Spinal cord (tissue), 10 donors: ENCODE data around the gene PVALEF. TPM values are rescaled to one million over a fixed set of nuclear protein-coding genes. Genes with fewer than 3 reads are reported as not detected.
A peak's percentile ranks its signal among the peaks of the same experiment; 100 is the strongest.

Source experiments
- DNase-seq, 6 donors: peaks; one replicate each; pipeline versions ENCODE4 v3.0.0 to v3.0.0-alpha.2; 2013 to 2015; ENCODE audit warnings: low spot score in 6 of 6, low read depth in 4 of 6
- H3K27ac ChIP-seq: one replicate; pipeline ENCODE4 v1.5.1; 2013; ENCODE audit warnings: low read depth, low read length, control low read depth
- H3K27me3 ChIP-seq: one replicate; pipeline ENCODE4 v1.6.1; 2013; ENCODE audit warnings: low read length; ENCODE audit not compliant: control insufficient read depth, insufficient read depth
- H3K36me3 ChIP-seq: one replicate; pipeline ENCODE4 v1.6.1; 2013; ENCODE audit warnings: low read length; ENCODE audit not compliant: control insufficient read depth, insufficient read depth
- H3K4me1 ChIP-seq: one replicate; pipeline ENCODE4 v1.6.1; 2013; ENCODE audit warnings: low read length; ENCODE audit not compliant: control insufficient read depth, insufficient read depth
- H3K4me3 ChIP-seq: one replicate; pipeline ENCODE4 v1.5.1; 2013; ENCODE audit warnings: low read depth, low read length, control low read depth
- H3K9me3 ChIP-seq: one replicate; pipeline ENCODE4 v1.6.1; 2013; ENCODE audit warnings: low read length; ENCODE audit not compliant: control insufficient read depth, insufficient read depth
- WGBS: methylation state at CpG from one replicate; pipeline ENCODE4 v1.1.5; 2013; ENCODE audit warnings: missing lambda C conversion rate; ENCODE audit not compliant: insufficient coverage; 5-methylcytosine and 5-hydroxymethylcytosine counted together
- polyA plus RNA-seq, 2 donors: library from polyadenylated mRNA; unstranded; fragments of 120-200 nt; gene quantifications; one replicate each; pipeline ENCODE4 v1.2.1, GENCODE V29; 2013; ENCODE audit not compliant: insufficient read length in 2 of 2
- total RNA-seq, 2 donors: library from RNA; depleted of rRNA in 1 of 2; stranded (reverse); fragments of 120-200 nt in 1 of 2; fragments of >200 nt in 1 of 2; gene quantifications; one replicate each; pipeline versions ENCODE4 v1.2.3 to v1.2.4, GENCODE V29; 2013 to 2014
- donor health status: healthy.

Gene PVALEF
- total and polyA plus RNA-seq, 4 donors, result 0.11 to 0.90 (median 0.73) TPM; not detected in 1

DNA sequence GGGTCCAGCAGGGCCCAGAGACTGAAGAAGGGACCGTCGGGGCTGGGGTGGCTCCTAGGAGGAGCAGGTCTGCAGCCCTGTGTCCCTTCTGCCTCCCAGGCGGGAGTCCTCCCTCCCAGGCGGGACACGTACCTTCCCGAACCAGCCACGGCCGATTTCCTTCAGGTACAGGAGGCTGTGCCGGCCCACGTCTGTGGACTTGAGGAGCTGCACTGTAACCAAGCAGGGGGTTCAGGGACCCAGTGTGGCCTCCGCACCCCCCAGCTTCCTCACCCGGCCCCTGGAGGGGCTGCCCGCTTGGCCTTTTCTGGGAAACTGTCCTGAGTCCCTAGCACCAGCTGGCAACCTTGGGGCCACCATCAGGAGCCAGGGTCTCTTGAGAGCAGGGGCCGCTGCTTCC is 37.0 kb upstream of the PVALEF start:
- Histone ChIP-seq H3K36me3 (peaks cover 96% of the 10 kb centered on the region), H3K4me3 (peak overlapping the region; percentile 63), H3K4me1 (peaks cover 75% of the 10 kb centered on the region), H3K9me3 (no peaks in the 10 kb centered on the region), H3K27ac (peak overlapping the region; percentile 85), H3K27me3 (no peaks in the 10 kb centered on the region)
- DNase-seq, result no peak
- 85% methylated on average over 14 of the region's 14 CpGs for WGBS

DNA sequence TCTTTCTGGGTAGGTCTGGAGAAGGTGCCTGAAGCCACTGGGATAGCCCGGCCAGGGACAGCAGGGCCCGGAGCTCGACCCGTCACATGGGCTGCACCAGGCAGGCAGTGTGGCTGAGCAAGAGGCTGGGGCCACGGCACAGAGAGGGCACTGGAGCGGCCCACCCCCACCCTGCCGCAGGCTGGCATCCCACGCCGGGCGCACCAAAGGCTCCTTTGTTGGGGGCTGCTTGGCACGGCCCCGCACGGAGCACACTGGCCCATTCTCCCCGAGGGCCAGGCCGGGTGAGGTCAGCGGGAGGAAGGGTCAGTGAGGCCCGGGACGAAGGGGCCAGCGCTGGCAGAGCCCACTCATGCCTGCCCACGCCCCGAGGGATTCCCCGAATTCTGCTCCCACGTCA is 36.5 kb upstream of the PVALEF start:
- DNase-seq, result peak in 3 of 6 donors; percentile 15 to 83 (median 30)
- peaks cover 77% of the 10 kb centered on the region for H3K4me1 ChIP-seq
- peaks cover 96% of the 10 kb centered on the region for H3K36me3 ChIP-seq
- H3K4me3 ChIP-seq, result peak overlapping the region; percentile 63
- 72% methylated on average over 23 of the region's 23 CpGs for WGBS
- H3K9me3 ChIP-seq, result no peaks in the 10 kb centered on the region
- H3K27me3 ChIP-seq, result no peaks in the 10 kb centered on the region
- peak overlapping the region; percentile 85 for H3K27ac ChIP-seq

DNA sequence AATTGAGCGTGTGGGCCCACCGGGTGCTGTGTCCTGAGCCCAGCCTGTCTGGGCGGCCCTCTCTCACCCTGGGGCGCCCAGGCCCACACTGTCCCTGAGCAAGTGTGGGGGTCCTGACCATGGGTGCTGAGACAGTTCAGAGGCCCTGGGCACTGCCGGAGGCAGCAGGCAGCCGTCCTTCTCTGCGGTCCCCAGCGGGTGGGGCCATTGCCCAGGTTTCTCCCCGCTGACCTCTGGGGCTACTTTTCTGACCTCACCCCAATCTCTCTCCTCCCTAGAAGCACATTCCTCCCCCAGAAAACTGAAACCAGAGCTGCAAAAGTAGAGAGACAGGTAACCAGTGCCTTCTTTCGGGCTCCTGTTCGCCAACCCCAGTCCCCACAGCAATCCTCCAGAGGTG is 36.0 kb upstream of the PVALEF start:
- 72% methylated on average over 10 of the region's 11 CpGs for WGBS
- H3K27me3 ChIP-seq, result no peaks in the 10 kb centered on the region
- H3K4me3 ChIP-seq, result no peak overlapping the region
- H3K36me3 ChIP-seq, result peaks cover 96% of the 10 kb centered on the region
- peaks cover 81% of the 10 kb centered on the region for H3K4me1 ChIP-seq
- no peaks in the 10 kb centered on the region for H3K9me3 ChIP-seq
- peak overlapping the region; percentile 79 for H3K27ac ChIP-seq
- DNase-seq, result no peak

DNA sequence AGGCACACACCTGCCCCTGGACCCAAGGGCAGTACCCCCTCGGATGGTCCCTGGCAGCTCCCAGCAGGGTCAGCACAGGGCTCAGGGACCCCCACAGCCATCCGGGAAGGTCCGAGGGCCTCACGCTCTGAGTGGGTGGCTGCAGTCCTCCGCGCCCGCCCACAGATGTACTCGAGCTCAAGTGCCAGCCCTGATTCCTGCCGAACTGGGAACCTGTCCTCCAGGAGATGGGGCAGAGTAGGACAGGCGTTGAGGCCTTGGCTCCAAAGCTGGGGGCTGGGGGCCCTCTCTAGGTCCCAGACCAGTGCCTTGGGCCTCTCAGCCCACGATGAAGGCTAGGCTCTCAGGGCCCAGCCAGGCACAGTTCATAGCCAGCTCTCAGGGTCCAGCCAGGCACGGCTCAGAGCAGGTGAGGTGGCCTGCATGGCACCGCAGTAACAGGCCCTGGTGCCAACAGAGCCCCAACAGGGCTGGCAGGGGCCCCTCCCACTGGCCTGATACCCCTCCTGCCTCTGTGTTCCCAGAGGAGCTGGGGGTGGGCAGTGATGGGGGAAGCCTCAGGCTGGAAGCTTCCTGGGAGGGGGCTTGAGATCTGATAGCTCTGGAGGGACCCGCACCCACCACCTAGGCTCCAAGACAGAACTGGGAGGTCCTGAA is 35.5 kb upstream of the PVALEF start:
- no peak for DNase-seq
- H3K27ac ChIP-seq, result peak overlapping the region; percentile 79
- WGBS, result 83% methylated on average over 13 of the region's 14 CpGs
- H3K27me3 ChIP-seq, result no peaks in the 10 kb centered on the region
- no peaks in the 10 kb centered on the region for H3K9me3 ChIP-seq
- peaks cover 96% of the 10 kb centered on the region for H3K36me3 ChIP-seq
- H3K4me3 ChIP-seq, result no peak overlapping the region
- peaks cover 83% of the 10 kb centered on the region for H3K4me1 ChIP-seq

GRCh38 chr17:81130385-81131361 is 34.6 kb upstream of the PVALEF start:
- WGBS, result 81% methylated on average over 41 of the region's 41 CpGs
- Histone ChIP-seq H3K27ac (peak overlapping the region; percentile 79), H3K27me3 (no peaks in the 10 kb centered on the region), H3K4me1 (peaks cover 88% of the 10 kb centered on the region), H3K36me3 (peaks cover 96% of the 10 kb centered on the region), H3K4me3 (peak overlapping the region; percentile 36), H3K9me3 (no peaks in the 10 kb centered on the region)
- DNase-seq, result peak in 1 of 6 donors; percentile 62

DNA sequence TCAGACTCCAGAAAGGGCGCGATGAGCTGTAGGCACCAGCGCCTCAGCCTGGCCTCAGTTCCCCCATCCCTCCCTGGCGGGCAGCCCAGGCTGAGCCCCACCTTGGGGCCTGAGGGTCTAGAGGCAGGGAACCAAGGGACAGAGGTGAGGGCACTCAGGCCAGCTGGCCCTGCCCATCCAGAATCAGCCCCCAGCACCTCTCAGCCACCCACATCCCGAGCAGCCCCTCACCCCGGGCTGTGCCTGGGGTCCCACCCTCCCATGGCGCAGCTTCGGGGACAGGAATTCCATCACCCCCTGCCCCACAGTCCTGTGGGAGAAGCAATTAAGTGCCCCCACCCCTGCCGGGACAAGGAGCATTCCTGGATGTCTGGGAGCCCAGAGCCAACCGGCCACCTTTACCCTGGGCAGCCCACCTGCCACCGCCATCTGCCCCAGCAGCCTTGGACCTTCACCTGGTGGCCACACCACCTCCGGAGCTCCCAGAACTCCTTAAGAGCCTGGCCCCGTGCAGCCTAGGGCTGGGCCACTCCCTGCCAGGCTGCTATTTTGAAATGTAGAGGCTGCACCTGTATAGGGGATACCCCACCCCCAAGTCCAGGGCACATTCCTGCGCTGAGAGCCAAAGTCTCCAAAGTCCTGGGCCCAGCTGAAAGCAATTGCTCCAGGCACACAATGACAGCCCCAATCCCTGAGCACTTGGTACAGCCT is 33.7 kb upstream of the PVALEF start:
- no peak for DNase-seq
- no peaks in the 10 kb centered on the region for H3K27me3 ChIP-seq
- H3K27ac ChIP-seq, result peak overlapping the region; percentile 64
- no peaks in the 10 kb centered on the region for H3K9me3 ChIP-seq
- peaks cover 94% of the 10 kb centered on the region for H3K36me3 ChIP-seq
- H3K4me1 ChIP-seq, result peaks cover 88% of the 10 kb centered on the region
- H3K4me3 ChIP-seq, result peak overlapping the region; percentile 36
- WGBS, result 86% methylated on average over 14 of the region's 14 CpGs

GRCh38 chr17:81132197-81132540 is 33.1 kb upstream of the PVALEF start:
- Histone ChIP-seq H3K4me3 (peak overlapping the region; percentile 36), H3K9me3 (no peaks in the 10 kb centered on the region), H3K27me3 (no peaks in the 10 kb centered on the region), H3K4me1 (peaks cover 87% of the 10 kb centered on the region), H3K36me3 (peaks cover 91% of the 10 kb centered on the region), H3K27ac (peak overlapping the region; percentile 64)
- no peak for DNase-seq
- 65% methylated on average over 11 of the region's 11 CpGs for WGBS

GRCh38 chr17:81132770-81133723 is 32.3 kb upstream of the PVALEF start:
- H3K4me3 ChIP-seq, result peak overlapping the region; percentile 36
- peaks cover 82% of the 10 kb centered on the region for H3K36me3 ChIP-seq
- H3K9me3 ChIP-seq, result no peaks in the 10 kb centered on the region
- WGBS, result 77% methylated on average over 17 of the region's 22 CpGs
- peak overlapping the region; percentile 64 for H3K27ac ChIP-seq
- no peaks in the 10 kb centered on the region for H3K27me3 ChIP-seq
- DNase-seq, result no peak
- H3K4me1 ChIP-seq, result peaks cover 79% of the 10 kb centered on the region
